PC-3 (cell line): ENCODE results near the gene IL16.

ENCODE experiments used
- CTCF ChIP-seq: fragments of 300-600 bp; sonication (generic); conservative IDR thresholded peaks from 2 replicates; pipeline ENCODE4 v1.5.1; 2017; ENCODE audit warnings: antibody characterized with exemption, low read depth, mild to moderate bottlenecking, low read length
- EZH2 ChIP-seq: fragments of 300-600 bp; sonication (generic); IDR thresholded peaks from one replicate; pipeline ENCODE4 v1.6.1; 2017; ENCODE audit warnings: antibody characterized with exemption, mild to moderate bottlenecking, low read length; ENCODE audit not compliant: unreplicated experiment

GRCh38 chr15:81357180-81357686 is 160.6 kb downstream of the IL16 start:
- TF ChIP-seq CTCF (0 out of 2 replicates have a peak, but pooled peaks have one; percentile 29), EZH2 (no peak)
